GM20431 (cell line): Measurements from ENCODE around the gene CCNL2.
"Not testable (repeated sequence)": the region's sequence is repeated elsewhere in the genome, so short reads cannot be mapped to it uniquely, and the experiment has no call there.

Source experiments
- in situ Hi-C: fragments of 300-500 bp; cut with MseI, MboI; formaldehyde crosslinking; loops from one replicate; pipeline ENCODE4 v1.15.0; 2020; ENCODE audit warnings: low sequenced_read_pairs; ENCODE audit not compliant: unreplicated experiment

Gene CCNL2

GRCh38 chr1:1432951-1433803, 34.0 kb upstream of the CCNL2 start:
- in situ Hi-C loops, result no loop called here

GRCh38 chr1:1432274-1432950, 33.3 kb upstream of the CCNL2 start:
- in situ Hi-C loops, result no loop called here

GRCh38 chr1:1431845-1432273, 32.7 kb upstream of the CCNL2 start:
- in situ Hi-C loops, result no loop called here

GRCh38 chr1:1430992-1431844, 32.1 kb upstream of the CCNL2 start:
- in situ Hi-C loops, result no loop called here

GRCh38 chr1:1430114-1430982, 31.2 kb upstream of the CCNL2 start:
- in situ Hi-C loops, result no loop called here

- in situ Hi-C loops, result no loop called here
Observed at GRCh38 chr1:1429671-1430073, 30.5 kb upstream of the CCNL2 start.

GRCh38 chr1:1428967-1429366, 29.8 kb upstream of the CCNL2 start:
- in situ Hi-C loops, result not testable (repeated sequence)

GRCh38 chr1:1428174-1428573, 29.0 kb upstream of the CCNL2 start:
- in situ Hi-C loops, result no loop called here

GRCh38 chr1:1427820-1428148, 28.6 kb upstream of the CCNL2 start:
- in situ Hi-C loops, result no loop called here

GRCh38 chr1:1427106-1427819, 28.1 kb upstream of the CCNL2 start:
- in situ Hi-C loops, result no loop called here

- in situ Hi-C loops, result no loop called here
Observed at GRCh38 chr1:1426496-1427105, 27.5 kb upstream of the CCNL2 start.

- in situ Hi-C loops, result no loop called here
Observed at GRCh38 chr1:1425753-1426495, 26.8 kb upstream of the CCNL2 start.

GRCh38 chr1:1425426-1425752, 26.3 kb upstream of the CCNL2 start:
- in situ Hi-C loops, result no loop called here

GRCh38 chr1:1424707-1425106, 25.6 kb upstream of the CCNL2 start:
- in situ Hi-C loops, result no loop called here

GRCh38 chr1:1423245-1423597, 24.1 kb upstream of the CCNL2 start:
- in situ Hi-C loops, result no loop called here

GRCh38 chr1:1422465-1423244, 23.5 kb upstream of the CCNL2 start:
- in situ Hi-C loops, result no loop called here

- in situ Hi-C loops, result no loop called here
Observed at GRCh38 chr1:1421907-1422464, 22.9 kb upstream of the CCNL2 start.
